ENCODE data around the gene CCBE1. TPM values are rescaled to one million over a fixed set of nuclear protein-coding genes. Genes with fewer than 3 reads are reported as not detected.
"Not testable (repeated sequence)": the region's sequence is repeated elsewhere in the genome, so short reads cannot be mapped to it uniquely, and the experiment has no call there.

The CCBE1 gene
- total RNA-seq, 1 donor from 2014 or later: not detected

DNA sequence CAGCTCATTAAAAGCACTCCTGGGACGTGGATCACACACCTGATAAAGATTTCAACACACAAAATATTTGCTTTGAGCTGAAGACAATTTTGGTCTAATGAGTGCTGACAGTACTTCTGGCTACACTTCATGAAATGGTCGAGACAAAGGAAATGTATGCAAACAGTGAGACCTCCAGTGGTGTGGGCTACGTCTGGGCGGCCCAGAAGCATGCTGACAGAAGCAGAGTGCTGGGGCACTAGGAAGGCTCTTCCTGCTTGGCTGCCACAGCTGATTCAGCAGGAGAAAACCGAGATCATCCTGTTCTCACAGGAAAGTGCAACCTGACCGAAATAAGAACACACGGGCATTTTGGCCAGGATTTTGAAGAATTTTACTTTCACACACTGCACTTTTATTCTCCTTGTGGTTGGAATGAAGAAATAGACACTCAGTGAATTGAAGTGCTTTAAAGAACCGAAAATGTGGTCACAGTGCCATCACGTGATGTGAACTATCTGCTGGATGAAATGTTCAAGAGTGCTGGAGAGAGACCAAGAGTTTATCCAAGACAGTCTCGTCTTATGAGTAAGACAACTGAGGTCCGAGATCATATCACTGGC, 149.5 kb downstream of the CCBE1 start:
- intact Hi-C loops (cut with micrococcal nuclease): no loop called here

- intact Hi-C loops (cut with micrococcal nuclease): no loop called here
Observed at GRCh38 chr18:59546188-59546587, 151.0 kb downstream of the CCBE1 start.

GRCh38 chr18:59540780-59541179, 156.4 kb downstream of the CCBE1 start:
- intact Hi-C loops (cut with micrococcal nuclease): no loop called here

- intact Hi-C loops (cut with micrococcal nuclease): no loop called here
Observed at GRCh38 chr18:59540346-59540745, 156.9 kb downstream of the CCBE1 start.

DNA sequence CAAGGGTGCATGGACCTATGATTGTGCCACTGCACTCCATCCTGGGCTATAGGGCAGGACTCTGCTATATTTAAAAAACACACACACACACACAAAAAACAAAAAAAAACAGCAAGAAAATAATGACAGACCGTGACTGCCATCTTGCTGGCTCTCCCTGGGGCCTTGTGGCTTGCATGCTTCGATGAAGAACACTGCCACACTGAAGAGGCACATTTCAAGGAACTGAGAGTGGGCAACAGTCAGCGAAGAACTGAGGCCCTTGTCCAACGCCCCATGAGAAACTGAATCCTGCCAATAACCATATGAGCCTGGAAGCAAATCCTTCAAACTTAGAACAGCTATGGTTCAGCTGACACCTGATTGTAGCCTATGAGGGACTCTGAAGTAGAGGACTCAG, 158.1 kb downstream of the CCBE1 start:
- intact Hi-C loops (cut with micrococcal nuclease): no loop called here

- intact Hi-C loops (cut with micrococcal nuclease): no loop called here
Observed at GRCh38 chr18:59537579-59537978, 159.6 kb downstream of the CCBE1 start.

- intact Hi-C loops (cut with micrococcal nuclease): no loop called here
Observed at GRCh38 chr18:59536166-59536565, 161.1 kb downstream of the CCBE1 start.

DNA sequence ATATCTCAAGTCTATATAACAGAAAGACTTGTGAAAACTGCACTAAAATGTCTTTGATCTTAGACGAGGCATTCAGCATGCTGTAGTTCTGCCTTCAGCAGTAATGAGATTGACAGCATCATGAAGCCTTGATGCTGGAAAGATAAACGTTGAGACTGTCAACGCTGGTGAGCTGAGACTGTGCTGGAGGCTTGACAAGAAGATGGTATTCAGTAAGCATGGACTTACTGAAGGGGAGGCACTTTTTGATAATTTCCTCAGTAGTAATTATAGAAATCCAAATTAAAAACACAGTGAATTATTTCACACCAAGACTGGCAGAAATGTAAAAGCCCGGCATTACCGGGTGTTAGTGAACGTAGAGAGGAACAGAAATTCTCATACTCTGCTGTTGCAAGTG, 162.2 kb downstream of the CCBE1 start:
- intact Hi-C loops (cut with micrococcal nuclease): no loop called here

DNA sequence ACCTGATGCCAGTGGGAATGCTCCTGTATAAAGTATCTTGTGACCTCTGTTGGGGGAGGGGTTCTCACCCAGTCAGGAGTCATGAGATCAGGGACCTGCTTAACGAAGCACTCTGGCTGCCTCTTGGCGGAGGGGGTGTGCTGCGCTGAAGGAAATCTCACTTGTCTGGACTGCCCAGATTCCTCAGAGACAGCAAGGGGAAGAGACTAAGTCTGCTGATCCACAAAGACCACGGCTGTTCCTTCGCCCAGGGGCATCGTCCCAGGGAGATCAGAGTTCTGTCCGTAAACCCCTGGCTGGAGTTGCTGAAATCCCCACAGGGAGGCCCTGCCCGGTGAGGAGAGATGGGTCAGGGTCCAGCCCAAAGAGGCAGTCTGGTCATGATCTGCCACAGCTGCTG, 168.4 kb downstream of the CCBE1 start:
- intact Hi-C loops (cut with micrococcal nuclease): no loop called here

DNA sequence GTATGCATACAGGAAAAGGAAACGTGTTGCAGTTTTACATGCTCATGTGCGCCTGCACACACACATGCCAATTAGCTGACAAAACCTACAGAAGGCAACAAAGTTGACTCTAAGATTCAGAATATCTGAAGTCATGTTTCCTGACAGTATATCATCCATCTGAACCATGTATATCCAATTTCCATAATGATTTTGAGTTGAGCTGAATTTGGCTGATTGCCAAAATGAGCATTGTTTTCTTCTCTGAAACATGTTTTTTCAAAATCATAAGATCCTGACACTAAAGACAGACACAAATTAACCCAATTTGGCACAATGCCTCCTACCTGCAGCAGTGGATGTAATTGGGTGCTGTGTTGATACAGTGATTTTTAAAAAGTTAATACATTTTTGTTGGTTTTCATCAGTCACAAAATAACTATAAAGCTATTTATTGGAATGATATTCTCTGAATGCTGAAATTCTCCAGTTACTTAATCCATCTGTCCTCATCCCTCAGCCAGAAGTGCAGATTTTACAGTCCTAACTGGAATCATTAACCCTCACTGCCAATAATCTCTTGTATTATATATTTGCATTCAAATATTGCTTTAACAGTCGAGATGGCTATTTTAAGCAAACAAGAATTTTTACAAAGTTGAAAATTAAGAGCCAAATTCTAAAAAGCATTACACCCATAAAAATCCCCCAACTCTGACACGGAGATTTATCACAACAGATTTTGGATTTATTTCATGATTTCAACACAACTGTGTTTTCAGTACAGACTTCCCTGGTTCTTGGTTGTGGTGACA, 176.5 kb downstream of the CCBE1 start:
- intact Hi-C loops (cut with micrococcal nuclease): no loop called here

DNA sequence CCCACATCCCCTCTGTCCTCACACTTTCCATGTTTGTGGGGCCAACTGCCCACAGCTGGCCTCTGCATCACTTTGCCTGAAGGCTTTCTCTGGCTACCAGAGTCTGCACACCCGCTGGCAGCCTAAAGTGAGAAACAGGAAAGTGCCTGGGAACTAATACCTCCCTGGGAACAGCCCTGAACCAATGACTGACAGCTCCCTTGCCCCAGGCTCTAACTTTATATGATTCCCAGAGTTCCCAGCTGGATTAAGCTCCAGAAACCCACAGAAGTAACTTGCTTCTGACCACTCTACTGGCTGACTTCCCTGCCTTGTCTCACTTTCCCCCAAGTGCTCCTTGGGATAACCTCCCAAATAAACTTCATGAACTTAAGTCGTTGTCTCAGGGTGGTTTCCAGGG, 178.5 kb downstream of the CCBE1 start:
- intact Hi-C loops (cut with micrococcal nuclease): no loop called here

GRCh38 chr18:59517446-59518165, 179.6 kb downstream of the CCBE1 start:
- intact Hi-C loops (cut with micrococcal nuclease): no loop called here

- intact Hi-C loops (cut with micrococcal nuclease): no loop called here
Observed at GRCh38 chr18:59516356-59517155, 180.7 kb downstream of the CCBE1 start.

GRCh38 chr18:59515956-59516355, 181.3 kb downstream of the CCBE1 start:
- intact Hi-C loops (cut with micrococcal nuclease): not testable (repeated sequence)

DNA sequence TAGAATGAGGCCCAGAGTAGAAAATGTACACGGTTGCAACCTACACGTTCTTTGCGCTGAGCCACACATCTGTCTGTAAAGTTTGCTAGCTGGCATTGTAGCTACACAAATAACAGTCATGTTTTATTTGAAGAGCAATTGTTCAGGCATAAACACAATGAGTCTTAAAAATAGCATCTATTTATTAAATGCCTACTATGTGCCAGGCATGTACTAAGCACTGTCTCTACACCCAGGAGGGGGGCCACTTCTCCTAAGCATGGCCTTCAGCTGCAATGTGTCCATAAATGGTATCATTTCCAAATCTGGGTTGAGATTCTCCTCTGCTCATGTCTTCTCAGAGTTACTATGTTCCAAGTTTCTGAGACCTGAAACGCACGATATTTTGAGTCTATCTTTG, 182.1 kb downstream of the CCBE1 start:
- intact Hi-C loops (cut with micrococcal nuclease): no loop called here

DNA sequence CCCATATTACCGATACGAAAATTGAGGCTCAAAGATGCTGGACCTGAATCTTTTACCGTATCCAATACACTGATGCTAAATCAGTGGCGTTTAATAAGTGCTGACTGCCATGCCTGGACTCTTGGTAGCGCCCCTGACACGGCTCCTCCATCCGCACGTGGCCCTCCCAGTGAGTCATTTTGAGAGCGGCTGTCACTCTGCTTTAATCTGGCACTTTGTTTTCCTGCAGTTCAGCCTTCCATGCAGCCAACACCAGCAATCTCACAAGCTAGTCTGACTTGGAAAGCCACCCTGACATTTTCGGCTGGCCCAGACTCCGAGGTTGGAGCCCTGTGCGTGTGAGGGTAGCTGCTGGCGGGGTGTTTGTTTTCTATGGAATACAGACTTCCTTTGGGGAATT, 183.0 kb downstream of the CCBE1 start:
- intact Hi-C loops (cut with micrococcal nuclease): no loop called here

GRCh38 chr18:59512025-59512755, 185.0 kb downstream of the CCBE1 start:
- intact Hi-C loops (cut with micrococcal nuclease): no loop called here

- intact Hi-C loops (cut with micrococcal nuclease): no loop called here
Observed at GRCh38 chr18:59509481-59510442, 187.5 kb downstream of the CCBE1 start.

DNA sequence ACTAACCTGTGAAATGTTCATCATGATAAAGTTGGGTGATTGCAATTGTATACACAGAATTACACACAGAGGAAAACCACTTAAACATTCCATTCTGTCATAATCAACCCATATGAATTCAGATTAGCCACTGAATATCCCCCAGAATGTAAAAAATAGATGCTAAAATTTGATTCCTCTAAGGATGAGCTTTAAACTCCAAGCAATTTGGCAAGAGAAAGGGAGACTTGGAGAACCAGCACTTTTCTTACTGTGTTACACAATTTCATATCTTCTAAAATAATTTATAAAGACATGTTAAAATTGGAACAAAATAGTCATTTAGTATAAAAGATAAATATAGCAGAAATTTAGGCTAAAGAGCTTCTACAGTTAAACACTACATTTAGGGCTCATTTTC, 191.9 kb downstream of the CCBE1 start:
- intact Hi-C loops (cut with micrococcal nuclease): no loop called here
